ENCODE results near the gene PAQR9. TPM values are rescaled to one million over a fixed set of nuclear protein-coding genes. Genes with fewer than 3 reads are reported as not detected.

Gene PAQR9
- total RNA-seq, 1 experiment from 2014 or later, result 0.17 TPM

GRCh38 chr3:142913432-142913831, 50.0 kb downstream of the PAQR9 start:
- no peaks in the 10 kb centered on the region for H4K20me1 ChIP-seq (ENCODE audit: insufficient read depth)
- CTCF ChIA-PET, result no interaction called here
- no peaks in the 10 kb centered on the region for H3K79me2 ChIP-seq (ENCODE audit: insufficient read depth, low read length)
- H2AFZ ChIP-seq (ENCODE audit: low read depth, low read length, poor library complexity, severe bottlenecking), result no peak overlapping the region
- H3K27me3 ChIP-seq (ENCODE audit: insufficient read depth, low read length), result no peaks in the 10 kb centered on the region
- BruUV-seq (replicated peaks), result no TSS peak
- intact Hi-C loops (cut with micrococcal nuclease), result no loop called here
- POLR2A ChIA-PET, result no interaction called here
- H3K9me3 ChIP-seq (ENCODE audit: control insufficient read depth in 1 of 2, insufficient read depth in 1 of 2, low read depth in 1 of 2, low read length in 2 of 2), result no peaks in the 10 kb centered on the region
- TF ChIP-seq YY1 (IDR thresholded peaks at IDR 0.05; ENCODE audit: extremely low read depth, insufficient replicate concordance, low read depth, low read length) (no peak), CBX3 (IDR thresholded peaks at IDR 0.05; ENCODE audit: low read depth) (no peak), ZNF274 (IDR thresholded peaks at IDR 0.05; ENCODE audit: low read depth, low read length) (no peak), ATF3 (IDR thresholded peaks at IDR 0.05) (no peak), FOSL1 (IDR thresholded peaks at IDR 0.05; ENCODE audit: low read depth) (no peak), ZFX (IDR thresholded peaks at IDR 0.05) (no peak), CEBPB (IDR thresholded peaks at IDR 0.05; ENCODE audit: low read depth) (no peak), JUND (IDR thresholded peaks at IDR 0.05) (no peak), POLR2AphosphoS5 (IDR thresholded peaks at IDR 0.05; ENCODE audit: low read depth, low read length) (no peak), POLR2A (IDR thresholded peaks at IDR 0.05; ENCODE audit: borderline replicate concordance, extremely low read depth, insufficient read depth, insufficient read length) (no peak), SRF (IDR thresholded peaks at IDR 0.05; ENCODE audit: low read depth) (no peak), EZH2 (IDR thresholded peaks at IDR 0.05) (no peak), MAX (IDR thresholded peaks at IDR 0.05) (no peak)
- RAD21 ChIA-PET (ENCODE audit: low non-redundant PET in 1 of 2, low total read pairs in 2 of 2, uncharacterized antibody in 2 of 2, unreplicated experiment in 2 of 2), result no interaction called here
- no peak for DNase-seq (ENCODE audit: low read depth, low spot score)
- no peak overlapping the region for H3K27ac ChIP-seq (ENCODE audit: low read depth, low read length)
- no peaks in the 10 kb centered on the region for H3K4me1 ChIP-seq (ENCODE audit: control insufficient read depth in 1 of 2, insufficient read depth in 2 of 2, low read length in 2 of 2)
- H3K9ac ChIP-seq (ENCODE audit: low read length), result no peak overlapping the region
- H3K4me3 ChIP-seq (replicated peaks in 1 of 2; ENCODE audit: low read depth in 1 of 2, low read length in 2 of 2), result no peak overlapping the region
- no peak overlapping the region for H3K4me2 ChIP-seq (ENCODE audit: low read length)
- no peak for ATAC-seq
- H3K9me2 ChIP-seq (ENCODE audit: insufficient read depth), result no peaks in the 10 kb centered on the region
- no peaks in the 10 kb centered on the region for H3K36me3 ChIP-seq (ENCODE audit: control insufficient read depth in 1 of 2, insufficient read depth in 2 of 2, low read length in 2 of 2)
